NOMO-1 treated with dmso at 0.1 percent for 144 hours (cell line): ENCODE results near the gene CHMP6.

Experiments
- DNase-seq: peaks from one replicate; lab custom pipeline; 2025; ENCODE audit not compliant: unreplicated experiment; lab: John Stamatoyannopoulos, UW

The CHMP6 gene

GRCh38 chr17:80991645-80992076, at the start of gene CHMP6:
TSS of gene CHMP6 (plus strand) at chr17:80991841. CDS start at chr17:80991919, 78 bp downstream.
- DNase-seq = peak; percentile 40

- no peak for DNase-seq
Observed at GRCh38 chr17:80942423-80943345, 49.0 kb upstream of the CHMP6 start.

DNA sequence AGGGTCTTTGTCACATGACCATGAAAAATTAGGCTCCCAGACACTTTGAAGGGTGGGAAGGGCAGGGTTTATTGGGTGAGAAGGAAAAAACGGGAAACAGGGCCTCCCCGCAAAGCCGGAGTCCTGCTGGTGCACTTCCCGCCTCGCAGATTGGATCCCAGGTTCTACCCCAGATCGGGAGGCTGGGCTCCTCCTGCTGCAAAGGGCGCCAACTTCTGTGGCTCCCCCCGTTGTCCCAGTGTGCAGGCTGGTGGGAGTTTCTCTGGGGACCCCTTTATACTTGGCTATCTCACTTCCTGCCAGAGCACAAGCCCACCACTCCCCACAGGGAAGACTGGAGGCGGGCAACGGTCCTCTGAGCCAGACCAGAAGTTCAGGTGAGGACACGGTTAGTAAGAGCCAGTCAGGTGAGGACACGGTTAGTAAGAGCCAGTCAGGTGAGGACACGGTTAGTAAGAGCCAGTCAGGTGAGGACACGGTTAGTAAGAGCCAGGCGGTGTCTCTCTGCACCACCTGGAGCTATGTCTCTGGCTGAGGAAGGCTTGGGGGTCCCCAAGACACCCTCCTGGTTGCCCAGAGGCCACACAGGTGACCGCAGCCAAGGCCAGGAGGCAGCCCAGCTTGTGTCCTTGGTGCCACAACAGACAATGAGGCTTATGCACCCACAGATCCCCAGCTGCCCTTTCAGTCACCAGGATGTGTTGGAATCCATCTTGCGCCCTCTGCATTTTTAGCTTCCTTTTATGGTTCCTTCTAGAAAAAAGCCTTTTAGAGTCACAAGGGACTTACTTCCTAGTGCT, 48.1 kb upstream of the CHMP6 start:
- no peak for DNase-seq

DNA sequence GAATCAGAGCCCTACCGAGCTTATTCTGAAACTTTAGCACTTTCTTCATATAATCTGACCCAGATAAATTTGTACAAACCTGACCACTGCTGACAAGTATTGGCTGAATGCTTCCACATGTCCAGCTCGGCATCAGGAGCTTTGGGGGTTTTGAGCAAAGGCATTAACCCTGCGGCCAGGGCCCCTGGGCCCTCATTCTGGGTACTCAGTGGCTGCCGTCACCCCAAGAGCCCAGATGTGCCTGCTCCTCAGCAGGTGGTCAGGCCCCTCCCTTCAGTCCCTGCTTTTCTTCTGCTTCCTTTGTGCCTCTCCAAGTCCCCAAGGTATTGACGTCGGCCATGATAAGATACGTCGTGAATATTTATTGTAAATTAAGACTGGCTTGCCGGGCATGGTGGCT, 47.3 kb upstream of the CHMP6 start:
- no peak for DNase-seq

DNA sequence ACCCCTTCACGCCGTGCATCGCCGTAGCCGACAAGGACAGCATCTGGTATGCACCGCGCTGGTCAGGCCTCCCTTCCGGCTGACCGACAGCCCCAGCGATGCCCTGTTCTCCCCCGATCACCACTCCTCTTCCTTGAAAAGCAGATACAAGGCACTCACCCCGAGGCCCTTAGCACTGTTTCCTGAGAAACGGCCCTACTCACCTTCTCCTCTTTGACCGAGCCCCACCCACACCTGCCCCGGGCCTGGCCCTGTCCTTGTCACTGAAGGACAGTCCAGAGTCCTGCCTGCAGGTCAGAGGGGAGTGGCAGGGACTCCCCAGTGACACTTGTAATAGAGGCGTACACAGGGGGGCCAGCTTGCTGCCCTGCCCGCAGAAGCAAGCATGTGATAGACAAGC, 45.9 kb upstream of the CHMP6 start:
- no peak for DNase-seq

- no peak for DNase-seq
Observed at GRCh38 chr17:80946449-80946848, 45.2 kb upstream of the CHMP6 start.

GRCh38 chr17:80947200-80947940, 44.3 kb upstream of the CHMP6 start:
- DNase-seq = no peak

DNA sequence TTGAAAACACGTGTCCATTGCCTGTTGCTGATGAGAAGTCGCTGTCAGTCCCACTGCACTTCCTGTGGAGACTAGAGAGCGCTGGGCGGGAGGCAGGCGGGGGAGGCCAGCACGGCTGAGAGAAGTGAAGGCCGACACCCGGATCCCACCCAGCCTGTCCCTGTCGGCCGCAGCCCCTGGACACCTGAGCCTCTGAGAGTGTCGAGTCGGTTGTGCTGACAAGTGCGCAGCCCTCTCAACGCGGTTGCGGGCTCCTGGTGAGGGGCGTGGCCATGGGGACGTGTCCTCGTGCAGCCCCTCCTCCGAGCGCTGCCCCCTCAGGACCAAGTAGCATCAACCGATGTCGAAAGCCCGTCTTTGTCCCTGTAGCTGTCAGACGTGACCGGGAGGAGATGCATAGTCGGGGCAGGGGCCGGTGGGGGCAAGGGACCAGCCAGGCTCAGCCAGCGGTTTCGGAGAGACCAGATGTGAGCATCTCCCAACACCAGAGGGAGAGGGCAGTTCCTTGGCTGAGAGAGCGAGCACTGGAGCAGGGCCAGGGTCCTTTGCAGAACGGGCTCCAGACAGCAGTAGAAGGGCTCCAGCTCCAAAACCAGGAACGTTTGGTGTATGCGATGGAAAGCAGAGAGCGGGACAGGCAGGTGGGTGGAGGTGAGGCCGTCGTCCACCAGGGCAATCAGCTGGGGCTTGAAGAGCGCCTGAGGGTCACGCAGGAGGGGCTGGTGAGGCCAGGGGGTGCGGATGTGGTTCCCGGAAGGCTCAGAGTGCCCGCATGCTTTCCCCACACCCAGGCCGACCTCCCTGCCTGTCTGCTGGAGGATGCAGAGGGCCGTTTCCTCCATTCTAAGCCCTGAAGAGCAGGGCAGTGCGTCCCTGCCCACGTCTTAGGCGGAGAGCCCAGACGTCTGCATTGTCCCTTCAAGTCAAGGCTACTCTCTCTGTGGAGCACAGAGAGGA, 43.3 kb upstream of the CHMP6 start:
- no peak for DNase-seq

GRCh38 chr17:80948976-80949450, 42.6 kb upstream of the CHMP6 start:
- DNase-seq = no peak

DNA sequence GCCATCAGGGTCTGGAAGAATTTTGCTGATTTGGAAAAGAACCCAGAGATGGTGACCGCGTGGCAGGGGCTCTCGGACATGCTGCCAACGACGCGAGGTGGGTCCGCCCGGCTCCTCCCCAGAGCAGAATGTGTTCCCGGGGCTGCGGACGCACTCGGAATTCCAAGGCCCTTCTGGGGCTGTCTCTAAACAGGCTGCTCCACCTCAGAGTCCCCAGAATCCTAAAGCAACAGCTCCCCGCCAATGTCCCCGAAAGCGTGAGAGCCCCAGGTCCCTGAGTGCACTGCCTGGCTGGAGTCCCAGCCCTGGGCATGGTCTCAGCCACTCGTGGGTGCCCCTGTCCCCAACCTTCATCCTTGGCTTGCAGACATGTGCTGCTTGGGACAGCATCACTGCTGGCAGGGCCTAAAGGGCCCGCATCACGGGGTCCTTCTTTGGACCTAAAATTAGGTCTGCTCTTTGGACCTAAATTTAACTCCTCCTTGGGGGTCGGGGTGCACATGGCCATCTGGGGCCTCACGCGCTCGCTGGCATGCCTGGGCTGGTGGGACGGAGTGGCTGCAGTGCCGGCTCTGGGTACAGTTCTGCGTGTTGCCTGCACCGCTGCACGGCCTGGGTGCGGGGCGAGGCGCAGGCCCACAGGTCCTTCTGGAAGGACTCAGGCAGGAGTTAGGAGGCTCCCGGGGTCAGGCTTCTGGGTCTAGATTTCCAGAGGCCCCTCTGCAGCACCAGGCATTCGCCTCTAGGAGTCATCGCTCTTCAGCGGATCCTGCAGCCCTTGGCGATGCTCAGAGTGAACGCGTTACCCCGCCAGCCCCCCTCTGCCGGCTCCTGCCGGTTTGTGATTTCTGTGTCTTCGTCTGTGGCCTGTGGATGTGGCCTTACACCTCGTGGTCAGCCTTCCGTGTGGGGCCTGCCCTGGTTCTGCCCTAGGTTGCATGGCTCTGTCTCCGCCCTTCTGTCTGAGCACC, 41.9 kb upstream of the CHMP6 start:
- no peak for DNase-seq

GRCh38 chr17:80950466-80951120, 41.0 kb upstream of the CHMP6 start:
- no peak for DNase-seq

GRCh38 chr17:80951121-80952090, 40.2 kb upstream of the CHMP6 start:
- no peak for DNase-seq

DNA sequence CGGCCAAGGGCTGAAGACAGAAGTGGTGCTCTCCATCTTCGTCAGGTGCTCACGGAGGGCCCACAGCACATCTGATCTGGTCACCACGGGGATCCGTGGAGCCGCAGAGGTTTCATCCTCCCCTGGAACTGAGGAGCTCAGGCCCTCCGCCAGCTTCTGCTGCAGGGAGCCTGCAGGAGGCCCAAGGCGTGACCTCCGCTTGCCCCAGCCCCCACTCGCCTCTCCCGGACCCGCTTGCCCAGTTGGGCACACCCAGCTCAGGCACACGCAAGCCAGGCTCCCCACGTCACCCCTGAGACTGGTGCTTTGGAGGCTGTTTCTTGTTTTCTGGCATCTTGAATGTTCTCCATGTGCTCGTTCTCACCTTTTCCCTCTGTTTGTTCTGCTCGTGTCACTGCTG, 39.4 kb upstream of the CHMP6 start:
- no peak for DNase-seq

DNA sequence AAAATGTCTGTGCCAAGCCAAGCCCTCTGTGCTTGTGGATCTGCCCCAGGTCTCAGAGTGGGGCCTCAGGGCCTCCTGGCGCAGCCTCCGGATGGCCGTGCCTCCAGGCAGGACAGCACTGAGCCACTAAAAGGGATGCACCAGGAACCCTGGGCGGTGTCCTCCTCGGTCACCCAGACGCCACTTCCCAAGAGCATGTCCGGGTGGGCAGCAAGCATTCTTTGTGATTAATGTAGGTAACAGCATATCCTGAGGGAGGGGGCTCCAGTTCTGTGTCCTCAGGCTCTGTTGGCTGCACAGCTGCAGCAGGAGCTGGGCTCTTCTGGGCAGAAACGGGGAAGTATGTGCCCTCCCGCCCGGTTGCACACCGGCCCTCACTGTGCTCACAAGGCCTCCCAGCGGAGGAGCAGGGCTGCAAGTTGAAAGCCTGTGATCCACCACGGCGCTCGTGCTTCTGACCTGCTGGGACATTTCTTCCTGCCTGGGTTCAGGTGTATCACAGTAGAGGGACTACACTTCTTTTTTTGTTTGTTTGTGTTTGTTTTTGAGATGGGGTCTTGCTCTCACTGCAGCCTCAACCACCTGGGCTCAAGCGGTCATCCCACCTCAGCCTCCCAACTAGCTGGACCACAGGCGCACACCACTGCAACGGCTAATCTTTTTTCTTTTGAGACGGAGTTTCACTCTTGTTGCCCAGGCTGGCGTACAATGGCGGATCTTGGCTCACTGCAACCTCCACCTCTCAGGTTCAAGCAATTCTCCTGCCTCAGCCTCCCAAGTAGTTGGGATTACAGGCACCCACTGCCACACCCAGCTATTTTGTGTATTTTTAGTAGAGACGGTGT, 37.9 kb upstream of the CHMP6 start:
- no peak for DNase-seq

GRCh38 chr17:80955078-80955477, 36.6 kb upstream of the CHMP6 start:
- DNase-seq = no peak

DNA sequence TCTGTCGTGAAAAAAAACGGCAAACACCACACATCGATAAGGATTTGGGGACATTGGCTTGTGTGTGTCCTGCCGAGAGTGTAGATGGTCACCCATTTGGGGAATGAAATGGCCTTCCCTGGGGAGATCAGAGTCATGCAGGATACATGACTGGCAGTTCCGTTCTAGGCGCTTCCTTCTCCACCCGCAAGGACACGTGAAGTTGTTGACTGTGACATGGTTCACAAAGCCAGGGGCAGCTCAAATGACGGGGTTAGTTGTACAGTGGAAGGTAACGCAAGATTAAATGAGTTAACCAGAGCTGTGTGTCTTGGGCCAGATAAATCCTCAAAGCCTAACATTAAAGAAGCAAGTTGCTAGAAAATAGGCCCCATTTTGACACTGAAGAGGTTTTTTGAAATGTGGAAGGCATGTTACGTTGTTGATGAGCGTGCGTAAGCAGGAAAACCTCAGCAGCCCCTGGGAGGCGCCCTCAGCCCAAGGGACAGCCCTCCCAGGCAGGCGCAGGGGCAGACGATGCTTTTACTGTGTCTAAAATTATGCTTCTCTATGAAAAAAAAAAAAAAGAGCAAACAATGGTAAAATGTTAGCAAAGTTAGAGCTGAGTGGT, 35.9 kb upstream of the CHMP6 start:
- DNase-seq = no peak
